Cardiac muscle cell (in vitro differentiated cells and primary cell): ENCODE measurements around the gene PRKD1. TPM values are rescaled to one million over a fixed set of nuclear protein-coding genes. Genes with fewer than 3 reads are reported as not detected.
"Not testable (repeated sequence)": the region's sequence is repeated elsewhere in the genome, so short reads cannot be mapped to it uniquely, and the experiment has no call there.

ENCODE experiments used
- DNase-seq, 2 donors: peaks; one replicate each; pipeline versions ENCODE4 v3.0.0 to v3.0.0-alpha.2; 2010 to 2017; ENCODE audit warnings: low read depth in 1 of 2, low spot score in 1 of 2
- H3K27ac ChIP-seq: fragments of 200-600 bp; sonication (generic); 2 replicates; pipeline ENCODE4 v1.5.1; 2016
- H3K27me3 ChIP-seq: fragments of 200-600 bp; sonication (generic); 2 replicates; pipeline ENCODE4 v1.6.0; 2016; ENCODE audit warnings: control low read depth
- H3K36me3 ChIP-seq: fragments of 200-600 bp; sonication (generic); 2 replicates; pipeline ENCODE4 v1.5.1; 2016; ENCODE audit warnings: control low read depth
- H3K4me1 ChIP-seq: fragments of 200-600 bp; sonication (generic); 2 replicates; pipeline ENCODE4 v1.8.1; 2017; ENCODE audit warnings: low read depth, mild to moderate bottlenecking, mixed run types
- H3K4me3 ChIP-seq: fragments of 200-600 bp; sonication (generic); 2 replicates; pipeline ENCODE4 v1.5.1; 2016; ENCODE audit warnings: mild to moderate bottlenecking
- H3K9me3 ChIP-seq: fragments of 200-600 bp; sonication (generic); 2 replicates; pipeline ENCODE4 v1.5.1; 2017; ENCODE audit warnings: low read depth, mild to moderate bottlenecking, control low read depth
- polyA plus RNA-seq: library from polyadenylated mRNA; unstranded; fragments of >200 nt; fragmentation: Nextera tagmentation; extraction: Ambion mirVana; gene quantifications from 2 replicates; pipeline ENCODE4 v1.2.1, GENCODE V29; 2016
- total RNA-seq: library from RNA; depleted of rRNA; stranded (reverse); fragments of >200 nt; gene quantifications from 2 replicates; pipeline ENCODE4 v1.2.3, GENCODE V29; 2016
- TF ChIP-seq, protein P1 (sequence below): IDR thresholded peaks from 2 replicates; pipeline ENCODE4 v1.5.1; 2012; ENCODE audit warnings: low read depth, mild to moderate bottlenecking, low read length

PRKD1 gene
- total and polyA plus RNA-seq, 2 experiments from 2014 or later = 15.2 to 15.7 TPM

DNA sequence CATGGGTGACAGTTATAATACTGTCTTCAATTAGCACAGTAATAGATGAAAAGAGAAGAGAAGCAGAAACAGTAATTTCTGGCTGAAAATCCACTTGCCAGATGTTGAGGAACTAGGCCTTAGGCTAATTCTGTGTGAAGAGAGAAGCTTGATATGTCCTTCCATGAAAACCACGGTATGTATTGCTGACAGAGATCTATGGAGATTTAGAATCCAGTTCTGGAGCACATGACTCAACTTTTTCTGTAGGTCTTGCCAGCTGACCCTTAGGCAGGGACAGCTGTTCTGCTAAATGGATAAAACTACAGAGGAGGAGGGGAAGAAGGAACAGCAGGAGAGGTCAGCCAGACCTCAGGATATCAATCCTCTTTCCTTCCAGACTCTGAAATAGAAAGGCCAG is 211.5 kb downstream of the PRKD1 start:
- Histone ChIP-seq H3K27me3 (no peaks in the 10 kb centered on the region), H3K27ac (peak overlapping the region; percentile 32), H3K4me1 (no peaks in the 10 kb centered on the region), H3K4me3 (no peak overlapping the region), H3K36me3 (no peaks in the 10 kb centered on the region), H3K9me3 (no peaks in the 10 kb centered on the region)
- peak in 1 of 2 donors; percentile 54 for DNase-seq
- TF ChIP-seq, protein P1, sequence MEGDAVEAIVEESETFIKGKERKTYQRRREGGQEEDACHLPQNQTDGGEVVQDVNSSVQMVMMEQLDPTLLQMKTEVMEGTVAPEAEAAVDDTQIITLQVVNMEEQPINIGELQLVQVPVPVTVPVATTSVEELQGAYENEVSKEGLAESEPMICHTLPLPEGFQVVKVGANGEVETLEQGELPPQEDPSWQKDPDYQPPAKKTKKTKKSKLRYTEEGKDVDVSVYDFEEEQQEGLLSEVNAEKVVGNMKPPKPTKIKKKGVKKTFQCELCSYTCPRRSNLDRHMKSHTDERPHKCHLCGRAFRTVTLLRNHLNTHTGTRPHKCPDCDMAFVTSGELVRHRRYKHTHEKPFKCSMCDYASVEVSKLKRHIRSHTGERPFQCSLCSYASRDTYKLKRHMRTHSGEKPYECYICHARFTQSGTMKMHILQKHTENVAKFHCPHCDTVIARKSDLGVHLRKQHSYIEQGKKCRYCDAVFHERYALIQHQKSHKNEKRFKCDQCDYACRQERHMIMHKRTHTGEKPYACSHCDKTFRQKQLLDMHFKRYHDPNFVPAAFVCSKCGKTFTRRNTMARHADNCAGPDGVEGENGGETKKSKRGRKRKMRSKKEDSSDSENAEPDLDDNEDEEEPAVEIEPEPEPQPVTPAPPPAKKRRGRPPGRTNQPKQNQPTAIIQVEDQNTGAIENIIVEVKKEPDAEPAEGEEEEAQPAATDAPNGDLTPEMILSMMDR = no peak

DNA sequence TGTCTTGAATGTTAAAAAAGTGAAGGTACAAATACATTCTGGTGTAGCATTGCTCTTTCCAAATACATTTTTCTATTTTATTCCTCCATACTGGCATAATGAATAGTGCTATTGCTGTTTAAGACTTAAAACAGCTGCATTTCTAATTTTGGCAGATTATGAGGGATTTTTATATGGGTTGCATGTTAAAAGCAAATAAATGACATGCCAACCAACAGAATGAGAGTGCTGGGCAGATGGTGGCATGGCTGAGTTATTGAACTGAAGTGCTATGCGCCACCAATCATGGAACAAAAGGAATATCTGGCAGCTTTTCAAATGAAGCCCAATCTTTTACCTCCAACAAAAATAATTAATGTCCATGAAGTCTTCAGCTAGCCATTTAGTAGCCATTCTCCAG is 215.0 kb downstream of the PRKD1 start:
- no peak for DNase-seq
- Histone ChIP-seq H3K27ac (no peak overlapping the region), H3K36me3 (no peaks in the 10 kb centered on the region), H3K9me3 (no peaks in the 10 kb centered on the region), H3K27me3 (no peaks in the 10 kb centered on the region), H3K4me3 (no peak overlapping the region), H3K4me1 (peaks cover 8% of the 10 kb centered on the region)
- TF ChIP-seq, protein P1 = no peak

DNA sequence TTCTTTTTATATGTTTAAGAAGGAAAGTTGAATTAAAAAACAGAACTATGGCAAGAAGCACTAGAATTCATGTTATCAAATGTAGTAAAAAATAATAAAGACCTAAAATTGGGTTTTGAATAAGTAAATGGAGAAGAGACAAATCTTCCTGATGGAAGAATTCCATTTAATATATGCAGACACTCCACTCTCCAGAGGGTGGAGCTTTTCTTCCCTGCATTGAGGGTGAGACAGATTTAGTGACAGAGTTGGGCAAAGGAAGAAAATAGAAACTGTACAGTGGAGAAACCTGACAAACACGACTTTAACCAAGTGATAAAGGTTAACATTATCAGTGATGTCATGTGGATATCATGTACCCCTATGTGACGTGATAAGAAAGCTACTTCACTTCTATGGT is 217.6 kb downstream of the PRKD1 start:
- DNase-seq = peak; percentile 31 to 34
- no peak overlapping the region for H3K4me3 ChIP-seq

DNA sequence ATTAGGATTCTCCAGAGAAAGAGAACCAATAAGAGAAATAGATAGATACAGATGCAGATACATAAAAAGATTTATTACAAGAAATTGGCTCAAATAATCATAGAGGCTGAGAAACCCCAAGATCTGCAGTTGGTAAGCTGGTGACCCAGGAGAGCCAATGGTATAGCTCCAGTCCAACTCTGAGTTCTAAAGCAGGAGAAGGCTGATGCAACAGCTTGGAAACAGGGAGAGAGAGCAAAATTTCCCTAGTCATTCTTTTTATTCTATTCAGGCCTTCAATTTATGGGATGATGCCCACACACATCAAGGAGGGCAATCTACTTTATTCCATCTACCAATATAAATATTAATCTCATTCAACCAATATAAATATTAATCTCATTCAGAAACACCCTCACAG is 218.2 kb downstream of the PRKD1 start:
- peak in 1 of 2 donors; percentile 48 for DNase-seq
- TF ChIP-seq, protein P1 = no peak
- no peaks in the 10 kb centered on the region for H3K27me3 ChIP-seq
- no peak overlapping the region for H3K27ac ChIP-seq
- no peak overlapping the region for H3K4me3 ChIP-seq
- peaks cover 8% of the 10 kb centered on the region for H3K4me1 ChIP-seq
- H3K9me3 ChIP-seq = no peaks in the 10 kb centered on the region
- H3K36me3 ChIP-seq = no peaks in the 10 kb centered on the region

More for the DNA sequence above, 217.6 kb downstream of the PRKD1 start:
- no peaks in the 10 kb centered on the region for H3K9me3 ChIP-seq
- TF ChIP-seq, protein P1 = peak; percentile 32
- H3K36me3 ChIP-seq = no peaks in the 10 kb centered on the region
- H3K4me1 ChIP-seq = peaks cover 8% of the 10 kb centered on the region
- no peaks in the 10 kb centered on the region for H3K27me3 ChIP-seq
- H3K27ac ChIP-seq = no peak overlapping the region

DNA sequence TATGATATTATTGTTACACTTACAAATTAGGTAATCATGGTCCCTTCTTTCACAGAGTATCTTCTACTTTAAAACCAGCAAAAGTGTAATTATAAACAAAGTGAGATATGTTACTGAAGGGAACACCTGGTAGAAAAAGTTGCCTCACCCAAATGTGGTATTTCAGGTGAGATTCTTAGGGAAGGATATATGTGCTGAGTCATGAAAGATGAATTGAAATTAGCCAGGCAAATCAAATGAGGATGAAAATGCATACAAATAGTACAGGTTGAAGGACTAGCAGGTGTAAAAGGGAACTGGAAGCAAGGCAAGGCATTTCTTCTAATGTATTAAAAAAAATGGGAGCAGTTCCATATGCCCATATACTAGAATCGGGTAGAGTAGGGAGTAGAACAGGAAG is 220.9 kb downstream of the PRKD1 start:
- TF ChIP-seq, protein P1 = no peak
- Histone ChIP-seq H3K27ac (no peak overlapping the region), H3K36me3 (no peaks in the 10 kb centered on the region), H3K4me3 (no peak overlapping the region), H3K27me3 (no peaks in the 10 kb centered on the region), H3K9me3 (no peaks in the 10 kb centered on the region), H3K4me1 (peaks cover 8% of the 10 kb centered on the region)
- DNase-seq = no peak

DNA sequence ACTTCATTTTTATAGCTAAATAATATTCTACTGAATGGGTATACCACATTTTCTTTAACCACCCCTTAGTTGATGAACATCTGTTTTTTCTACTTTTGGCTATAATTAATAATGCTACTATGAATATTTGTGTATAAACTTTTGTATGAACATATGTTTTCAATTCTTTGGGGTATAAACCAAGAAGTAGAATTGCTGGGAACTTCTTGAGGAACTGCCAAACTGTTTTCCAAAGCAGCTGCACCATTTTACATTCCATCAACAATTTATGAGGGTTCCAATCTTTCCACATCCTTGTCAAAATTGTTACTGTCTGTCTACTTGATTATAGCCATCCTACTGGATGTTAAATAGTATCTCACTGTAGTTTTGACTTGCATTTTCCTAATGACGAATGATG is 221.8 kb downstream of the PRKD1 start:
- TF ChIP-seq, protein P1 = no peak
- Histone ChIP-seq H3K4me3 (no peak overlapping the region), H3K9me3 (no peaks in the 10 kb centered on the region), H3K27ac (no peak overlapping the region), H3K4me1 (peaks cover 8% of the 10 kb centered on the region), H3K27me3 (no peaks in the 10 kb centered on the region), H3K36me3 (no peaks in the 10 kb centered on the region)
- no peak for DNase-seq

DNA sequence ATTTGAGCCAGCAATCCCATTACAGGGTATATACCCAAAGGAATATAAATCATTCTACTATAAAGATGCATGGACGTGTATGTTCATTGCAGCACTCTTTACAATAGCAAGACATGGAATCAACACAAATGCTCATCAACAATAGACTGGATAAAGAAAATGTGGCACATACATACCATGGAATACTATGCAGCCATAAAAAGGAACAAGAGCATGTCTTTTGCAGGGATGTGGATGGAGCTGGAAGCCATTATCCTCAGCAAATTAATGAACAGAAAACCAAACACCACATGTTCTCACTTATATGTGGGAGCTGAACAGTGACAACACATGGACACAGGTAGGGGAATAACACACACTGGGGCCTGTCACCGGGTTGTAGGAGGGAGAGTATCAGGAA is 238.1 kb downstream of the PRKD1 start:
- H3K36me3 ChIP-seq, DNase-seq, H3K4me3 ChIP-seq, H3K27ac ChIP-seq, H3K4me1 ChIP-seq, H3K27me3 ChIP-seq, H3K9me3 ChIP-seq: not testable (repeated sequence)
